Left lung (tissue), 10 donors: ENCODE data around the gene TNNI3K. TPM values are rescaled to one million over a fixed set of nuclear protein-coding genes. Genes with fewer than 3 reads are reported as not detected.

Experiments
- ATAC-seq: fragments of 200-7000 bp; cut with Tn5 transposase; one replicate; pipeline ENCODE4 v1.9.1; 2020; ENCODE audit warnings: moderate library complexity
- DNase-seq, 4 donors: peaks; one replicate each; pipeline ENCODE4 v3.0.0-alpha.2; 2013 to 2020
- H3K27ac ChIP-seq, 2 donors: fragments of 200-600 bp; sonication (generic) in 1 of 2; one replicate each; pipeline versions ENCODE4 v1.5.0 to v1.8.0; 2020 to 2021
- H3K27me3 ChIP-seq, 2 donors: fragments of 200-600 bp; sonication (generic) in 1 of 2; one replicate each; pipeline versions ENCODE4 v1.5.0 to v1.8.0; 2020 to 2021
- H3K36me3 ChIP-seq, 2 donors: fragments of 200-600 bp; sonication (generic) in 1 of 2; one replicate each; pipeline versions ENCODE4 v1.5.0 to v1.8.0; 2020 to 2021
- H3K4me1 ChIP-seq, 2 donors: fragments of 200-600 bp; one replicate each; pipeline ENCODE4 v1.8.0; 2021
- H3K4me3 ChIP-seq, 2 donors: fragments of 200-600 bp; sonication (generic) in 1 of 2; one replicate each; pipeline versions ENCODE4 v1.5.0 to v1.8.0; 2020 to 2021; ENCODE audit warnings: mild to moderate bottlenecking in 1 of 2
- H3K9me3 ChIP-seq, 2 donors: fragments of 200-600 bp; sonication (generic) in 1 of 2; one replicate each; pipeline versions ENCODE4 v1.5.0 to v1.8.0; 2020 to 2021
- CTCF ChIP-seq, 2 donors: fragments of 200-600 bp; sonication (generic) in 1 of 2; IDR thresholded peaks; one replicate each; pipeline versions ENCODE4 v1.5.0 to v1.8.0; 2021; ENCODE audit warnings: antibody characterized with exemption in 2 of 2
- intact Hi-C, 2 donors: fragments of 100-400 bp; cut with DNase I; formaldehyde crosslinking; loops; one replicate each; pipeline versions ENCODE4 v1.11.2 to v1.14.2; 2022
- polyA plus RNA-seq, 6 donors: library from polyadenylated mRNA; unstranded; fragments of 120-200 nt; gene quantifications; one replicate each; pipeline ENCODE4 v1.2.1, GENCODE V29; 2013; ENCODE audit not compliant: insufficient read length in 6 of 6
- total RNA-seq, 2 donors: library from RNA; stranded (reverse); fragmentation: NEBNext Ultra II Directional; extraction: Animal tissue kit (Norgen Biotek cat#: 25700); gene quantifications; one replicate each; pipeline ENCODE4 v1.2.1, GENCODE V29; 2021
- donor health status: DM: no; HTN: yes; CAD: no.
- donor health status: DM: no; HTN: no; CAD: no.

TNNI3K gene
- total and polyA plus RNA-seq, 8 donors, result 0.38 to 2.0 (median 1.1) TPM

- TF ChIP-seq CTCF (IDR thresholded peaks at IDR 0.05), result no peak
- no peak for DNase-seq
- H3K27me3 ChIP-seq, result no peaks in the 10 kb centered on the region
- H3K4me1 ChIP-seq, result no peaks in the 10 kb centered on the region
- H3K9me3 ChIP-seq, result no peaks in the 10 kb centered on the region
- H3K36me3 ChIP-seq, result no peaks in the 10 kb centered on the region
- no peak overlapping the region for H3K4me3 ChIP-seq
- intact Hi-C loops, result no loop called here
- no peak overlapping the region for H3K27ac ChIP-seq
- ATAC-seq, result no peak
Measured at GRCh38 chr1:74471470-74471869, 236.3 kb downstream of the TNNI3K start.

- ATAC-seq (no peak), DNase-seq (no peak)
- no peak overlapping the region for H3K27ac ChIP-seq
- no peaks in the 10 kb centered on the region for H3K9me3 ChIP-seq
- H3K27me3 ChIP-seq, result no peaks in the 10 kb centered on the region
- TF ChIP-seq CTCF (IDR thresholded peaks at IDR 0.05), result no peak
- intact Hi-C loops, result no loop called here
- no peaks in the 10 kb centered on the region for H3K4me1 ChIP-seq
- no peak overlapping the region for H3K4me3 ChIP-seq
- no peaks in the 10 kb centered on the region for H3K36me3 ChIP-seq
Measured at GRCh38 chr1:74474585-74474984, 239.4 kb downstream of the TNNI3K start.

GRCh38 chr1:74478979-74479378 lies 243.8 kb downstream of the TNNI3K start:
- H3K27me3 ChIP-seq, result no peaks in the 10 kb centered on the region
- TF ChIP-seq CTCF (IDR thresholded peaks at IDR 0.05), result no peak
- no peaks in the 10 kb centered on the region for H3K4me1 ChIP-seq
- DNase-seq, result no peak
- H3K9me3 ChIP-seq, result no peaks in the 10 kb centered on the region
- no peaks in the 10 kb centered on the region for H3K36me3 ChIP-seq
- intact Hi-C loops, result no loop called here
- no peak overlapping the region for H3K27ac ChIP-seq
- no peak for ATAC-seq
- H3K4me3 ChIP-seq, result no peak overlapping the region

GRCh38 chr1:74480068-74480467 lies 244.9 kb downstream of the TNNI3K start:
- ATAC-seq (no peak), DNase-seq (no peak)
- intact Hi-C loops, result no loop called here
- H3K9me3 ChIP-seq, result no peaks in the 10 kb centered on the region
- H3K4me3 ChIP-seq, result no peak overlapping the region
- TF ChIP-seq CTCF (IDR thresholded peaks at IDR 0.05), result no peak
- H3K27me3 ChIP-seq, result no peaks in the 10 kb centered on the region
- H3K4me1 ChIP-seq, result no peaks in the 10 kb centered on the region
- H3K36me3 ChIP-seq, result no peaks in the 10 kb centered on the region
- H3K27ac ChIP-seq, result no peak overlapping the region

GRCh38 chr1:74481607-74482006 lies 246.4 kb downstream of the TNNI3K start:
- H3K36me3 ChIP-seq, result no peaks in the 10 kb centered on the region
- H3K27me3 ChIP-seq, result no peaks in the 10 kb centered on the region
- DNase-seq (no peak), ATAC-seq (no peak)
- no peak overlapping the region for H3K27ac ChIP-seq
- H3K9me3 ChIP-seq, result no peaks in the 10 kb centered on the region
- H3K4me1 ChIP-seq, result no peaks in the 10 kb centered on the region
- no peak overlapping the region for H3K4me3 ChIP-seq
- TF ChIP-seq CTCF (IDR thresholded peaks at IDR 0.05), result no peak
- intact Hi-C loops, result no loop called here
